ENCODE measurements around the gene ULK4. TPM values are rescaled to one million over a fixed set of nuclear protein-coding genes. Genes with fewer than 3 reads are reported as not detected.
"Not testable (repeated sequence)": the region's sequence is repeated elsewhere in the genome, so short reads cannot be mapped to it uniquely, and the experiment has no call there.

The ULK4 gene
- total and polyA plus RNA-seq, 2 experiments from 2014 or later, result 1.8 to 3.7 TPM

GRCh38 chr3:41679374-41679773, 282.5 kb downstream of the ULK4 start:
- no peak overlapping the region for H3K27ac ChIP-seq
- TF ChIP-seq CTCF (IDR thresholded peaks at IDR 0.05; ENCODE audit: low read depth, low read length), result no peak

GRCh38 chr3:41675102-41675501, 286.8 kb downstream of the ULK4 start:
- H3K4me3 ChIP-seq; DNase-seq (ENCODE audit: low read depth in 1 of 2, low spot score in 1 of 2); H3K4me1 ChIP-seq (ENCODE audit: low read depth); H3K36me3 ChIP-seq; H3K27me3 ChIP-seq; H3K27ac ChIP-seq; H3K9me3 ChIP-seq (ENCODE audit: low read depth): not testable (repeated sequence)

More at GRCh38 chr3:41679374-41679773, 282.5 kb downstream of the ULK4 start:
- H3K27me3 ChIP-seq, result no peaks in the 10 kb centered on the region
- no peaks in the 10 kb centered on the region for H3K36me3 ChIP-seq
- H3K9me3 ChIP-seq (ENCODE audit: low read depth), result no peaks in the 10 kb centered on the region
- DNase-seq (ENCODE audit: low read depth in 1 of 2, low spot score in 1 of 2), result no peak
- H3K4me1 ChIP-seq (ENCODE audit: low read depth), result peaks cover 12% of the 10 kb centered on the region
- H3K4me3 ChIP-seq, result no peak overlapping the region

- no peaks in the 10 kb centered on the region for H3K9me3 ChIP-seq (ENCODE audit: low read depth)
- no peak overlapping the region for H3K4me3 ChIP-seq
- TF ChIP-seq CTCF (IDR thresholded peaks at IDR 0.05; ENCODE audit: low read depth, low read length), result no peak
- no peaks in the 10 kb centered on the region for H3K4me1 ChIP-seq (ENCODE audit: low read depth)
- H3K27ac ChIP-seq, result no peak overlapping the region
- no peaks in the 10 kb centered on the region for H3K27me3 ChIP-seq
- DNase-seq (ENCODE audit: low read depth in 1 of 2, low spot score in 1 of 2), result no peak
- H3K36me3 ChIP-seq, result no peaks in the 10 kb centered on the region
These were observed 287.5 kb downstream of the ULK4 start for GRCh38 chr3:41674449-41674848.

- H3K9me3 ChIP-seq (ENCODE audit: low read depth), result no peaks in the 10 kb centered on the region
- no peak for TF ChIP-seq CTCF (IDR thresholded peaks at IDR 0.05; ENCODE audit: low read depth, low read length)
- H3K27me3 ChIP-seq, result no peaks in the 10 kb centered on the region
- no peak overlapping the region for H3K4me3 ChIP-seq
- no peaks in the 10 kb centered on the region for H3K36me3 ChIP-seq
- H3K27ac ChIP-seq, result no peak overlapping the region
- no peaks in the 10 kb centered on the region for H3K4me1 ChIP-seq (ENCODE audit: low read depth)
- DNase-seq (ENCODE audit: low read depth in 1 of 2, low spot score in 1 of 2), result no peak
These were observed 288.3 kb downstream of the ULK4 start for GRCh38 chr3:41673650-41674049.

GRCh38 chr3:41668379-41668778, 293.5 kb downstream of the ULK4 start:
- no peak for DNase-seq (ENCODE audit: low read depth in 1 of 2, low spot score in 1 of 2)
- Histone ChIP-seq H3K4me3 (no peak overlapping the region), H3K27ac (no peak overlapping the region), H3K27me3 (no peaks in the 10 kb centered on the region), H3K36me3 (no peaks in the 10 kb centered on the region), H3K9me3 (ENCODE audit: low read depth) (no peaks in the 10 kb centered on the region), H3K4me1 (ENCODE audit: low read depth) (no peaks in the 10 kb centered on the region)
- TF ChIP-seq CTCF (IDR thresholded peaks at IDR 0.05; ENCODE audit: low read depth, low read length), result no peak

GRCh38 chr3:41662288-41662687, 299.6 kb downstream of the ULK4 start:
- H3K9me3 ChIP-seq (ENCODE audit: low read depth), result no peaks in the 10 kb centered on the region
- H3K27ac ChIP-seq, result no peak overlapping the region
- no peaks in the 10 kb centered on the region for H3K36me3 ChIP-seq
- TF ChIP-seq CTCF (IDR thresholded peaks at IDR 0.05; ENCODE audit: low read depth, low read length), result no peak
- no peak for DNase-seq (ENCODE audit: low read depth in 1 of 2, low spot score in 1 of 2)
- H3K4me3 ChIP-seq, result no peak overlapping the region
- H3K4me1 ChIP-seq (ENCODE audit: low read depth), result no peaks in the 10 kb centered on the region
- H3K27me3 ChIP-seq, result no peaks in the 10 kb centered on the region

Measured in cardiac muscle cell (in vitro differentiated cells and primary cell).